Coronary artery (tissue), 2 donors: Measurements from ENCODE around the gene JAKMIP3.

Experiments
- DNase-seq: peaks from one replicate; pipeline ENCODE4 v3.0.0-alpha.2; 2017; ENCODE audit warnings: low spot score
- H3K27ac ChIP-seq, 2 donors: fragments of 200-600 bp; sonication (generic); one replicate each; pipeline ENCODE4 v1.5.1; 2016 to 2019
- H3K4me3 ChIP-seq: fragments of 200-600 bp; sonication (generic); 2 replicates; pipeline ENCODE4 v1.5.1; 2016; ENCODE audit warnings: mild to moderate bottlenecking, moderate library complexity
- TF ChIP-seq, protein P1 (sequence below): fragments of 200-600 bp; sonication (generic); IDR thresholded peaks from one replicate; pipeline ENCODE4 v1.5.1; 2019; ENCODE audit warnings: antibody characterized with exemption

The JAKMIP3 gene

GRCh38 chr10:132036153-132036886 is 29.4 kb upstream of the JAKMIP3 start:
- DNase-seq: no peak
- Histone ChIP-seq H3K4me3 (peak overlapping the region; percentile 68), H3K27ac (no peak overlapping the region)
- TF ChIP-seq, protein P1, sequence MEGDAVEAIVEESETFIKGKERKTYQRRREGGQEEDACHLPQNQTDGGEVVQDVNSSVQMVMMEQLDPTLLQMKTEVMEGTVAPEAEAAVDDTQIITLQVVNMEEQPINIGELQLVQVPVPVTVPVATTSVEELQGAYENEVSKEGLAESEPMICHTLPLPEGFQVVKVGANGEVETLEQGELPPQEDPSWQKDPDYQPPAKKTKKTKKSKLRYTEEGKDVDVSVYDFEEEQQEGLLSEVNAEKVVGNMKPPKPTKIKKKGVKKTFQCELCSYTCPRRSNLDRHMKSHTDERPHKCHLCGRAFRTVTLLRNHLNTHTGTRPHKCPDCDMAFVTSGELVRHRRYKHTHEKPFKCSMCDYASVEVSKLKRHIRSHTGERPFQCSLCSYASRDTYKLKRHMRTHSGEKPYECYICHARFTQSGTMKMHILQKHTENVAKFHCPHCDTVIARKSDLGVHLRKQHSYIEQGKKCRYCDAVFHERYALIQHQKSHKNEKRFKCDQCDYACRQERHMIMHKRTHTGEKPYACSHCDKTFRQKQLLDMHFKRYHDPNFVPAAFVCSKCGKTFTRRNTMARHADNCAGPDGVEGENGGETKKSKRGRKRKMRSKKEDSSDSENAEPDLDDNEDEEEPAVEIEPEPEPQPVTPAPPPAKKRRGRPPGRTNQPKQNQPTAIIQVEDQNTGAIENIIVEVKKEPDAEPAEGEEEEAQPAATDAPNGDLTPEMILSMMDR: no peak

- Histone ChIP-seq H3K4me3 (peak overlapping the region; percentile 68), H3K27ac (no peak overlapping the region)
- no peak for DNase-seq
- TF ChIP-seq, protein P1: no peak
Measured at GRCh38 chr10:132036887-132037675, 28.7 kb upstream of the JAKMIP3 start.

GRCh38 chr10:132037676-132037975 is 28.1 kb upstream of the JAKMIP3 start:
- no peak overlapping the region for H3K4me3 ChIP-seq
- DNase-seq: no peak
- TF ChIP-seq, protein P1: no peak
- no peak overlapping the region for H3K27ac ChIP-seq

GRCh38 chr10:132039371-132039770 is 26.4 kb upstream of the JAKMIP3 start:
- DNase-seq: no peak
- TF ChIP-seq, protein P1: no peak
- no peak overlapping the region for H3K27ac ChIP-seq
- no peak overlapping the region for H3K4me3 ChIP-seq

DNA sequence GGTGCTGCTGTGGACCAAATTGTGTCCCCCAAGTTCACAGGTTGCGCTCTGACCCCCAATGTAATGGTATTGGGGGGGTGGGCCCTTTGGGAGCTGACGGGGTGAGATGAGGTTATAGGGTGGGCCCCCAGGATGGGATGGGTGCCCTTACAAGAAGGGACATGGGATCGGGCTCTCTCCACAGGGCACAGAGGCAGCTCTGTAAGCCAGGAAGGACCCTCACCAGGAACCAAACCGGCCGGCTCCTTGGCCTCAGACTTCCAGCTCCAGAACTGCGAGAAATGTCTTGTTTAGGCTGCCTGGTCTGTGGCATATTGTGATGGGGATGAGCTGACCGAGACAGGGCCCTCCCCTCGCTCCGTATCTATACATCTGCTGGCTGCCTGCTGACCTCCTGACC is 25.7 kb upstream of the JAKMIP3 start:
- TF ChIP-seq, protein P1: no peak
- DNase-seq: no peak
- no peak overlapping the region for H3K27ac ChIP-seq
- no peak overlapping the region for H3K4me3 ChIP-seq

GRCh38 chr10:132041340-132041739 is 24.4 kb upstream of the JAKMIP3 start:
- TF ChIP-seq, protein P1: no peak
- H3K4me3 ChIP-seq: no peak overlapping the region
- DNase-seq: no peak
- no peak overlapping the region for H3K27ac ChIP-seq
